ENCODE measurements around the gene TTC12.

DNA sequence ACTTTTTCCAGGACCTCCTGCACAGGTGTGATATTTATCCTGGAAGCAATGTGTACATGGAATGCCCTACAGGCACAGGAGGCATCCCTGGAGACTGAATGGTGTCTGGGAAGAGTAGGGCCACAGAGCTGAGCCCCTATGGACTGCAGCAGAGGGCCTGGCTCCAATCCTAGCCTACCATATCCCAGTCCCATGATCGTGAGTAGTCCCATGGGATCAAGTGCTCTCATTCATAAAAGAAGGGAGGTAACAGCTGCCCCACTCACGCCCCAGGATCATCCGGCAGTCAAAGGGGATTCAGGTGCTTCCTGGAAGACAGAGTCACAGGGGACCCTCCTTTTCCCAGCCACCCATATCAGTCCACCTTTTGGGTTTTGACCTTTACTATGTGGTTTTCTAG is 97.2 kb downstream of the TTC12 start:
- TF ChIP-seq, protein P1, sequence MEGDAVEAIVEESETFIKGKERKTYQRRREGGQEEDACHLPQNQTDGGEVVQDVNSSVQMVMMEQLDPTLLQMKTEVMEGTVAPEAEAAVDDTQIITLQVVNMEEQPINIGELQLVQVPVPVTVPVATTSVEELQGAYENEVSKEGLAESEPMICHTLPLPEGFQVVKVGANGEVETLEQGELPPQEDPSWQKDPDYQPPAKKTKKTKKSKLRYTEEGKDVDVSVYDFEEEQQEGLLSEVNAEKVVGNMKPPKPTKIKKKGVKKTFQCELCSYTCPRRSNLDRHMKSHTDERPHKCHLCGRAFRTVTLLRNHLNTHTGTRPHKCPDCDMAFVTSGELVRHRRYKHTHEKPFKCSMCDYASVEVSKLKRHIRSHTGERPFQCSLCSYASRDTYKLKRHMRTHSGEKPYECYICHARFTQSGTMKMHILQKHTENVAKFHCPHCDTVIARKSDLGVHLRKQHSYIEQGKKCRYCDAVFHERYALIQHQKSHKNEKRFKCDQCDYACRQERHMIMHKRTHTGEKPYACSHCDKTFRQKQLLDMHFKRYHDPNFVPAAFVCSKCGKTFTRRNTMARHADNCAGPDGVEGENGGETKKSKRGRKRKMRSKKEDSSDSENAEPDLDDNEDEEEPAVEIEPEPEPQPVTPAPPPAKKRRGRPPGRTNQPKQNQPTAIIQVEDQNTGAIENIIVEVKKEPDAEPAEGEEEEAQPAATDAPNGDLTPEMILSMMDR (IDR thresholded peaks at IDR 0.05): no peak
- no peak for TF ChIP-seq POLR2AphosphoS5 (IDR thresholded peaks at IDR 0.05; ENCODE audit: low read depth, low read length)
- no peak for TF ChIP-seq SIN3A (IDR thresholded peaks at IDR 0.05; ENCODE audit: borderline replicate concordance, insufficient read depth, low read depth, low read length)
